Hematopoietic multipotent progenitor cell treated with erythropoietin and hydrocortisone succinate and interleukin-3 and kit ligand, for 17 days (in vitro differentiated cells): ENCODE measurements around the gene DMAC2L.
"Not testable (repeated sequence)": the region's sequence is repeated elsewhere in the genome, so short reads cannot be mapped to it uniquely, and the experiment has no call there.

Experiments
- DNase-seq: peaks from one replicate; pipeline ENCODE4 v3.0.0-alpha.2; 2015; ENCODE audit warnings: low spot score

Gene DMAC2L, protein sequence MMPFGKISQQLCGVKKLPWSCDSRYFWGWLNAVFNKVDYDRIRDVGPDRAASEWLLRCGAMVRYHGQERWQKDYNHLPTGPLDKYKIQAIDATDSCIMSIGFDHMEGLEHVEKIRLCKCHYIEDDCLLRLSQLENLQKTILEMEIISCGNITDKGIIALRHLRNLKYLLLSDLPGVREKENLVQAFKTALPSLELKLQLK

GRCh38 chr14:50311972-50312733 is at the start of gene DMAC2L, which contains the start of gene L2HGDH:
Gene DMAC2L (plus strand): TSS chr14:50312324. CDS start chr14:50321488, 9,164 bp downstream.
Gene L2HGDH (minus strand): TSS chr14:50312229. CDS start chr14:50312150, 79 bp downstream.
- DNase-seq, result peak; percentile 95

- DNase-seq, result no peak
Measured at GRCh38 chr14:50262865-50263264, 49.3 kb upstream of the DMAC2L start.

- no peak for DNase-seq
Measured at GRCh38 chr14:50263321-50263720, 48.8 kb upstream of the DMAC2L start.

DNA sequence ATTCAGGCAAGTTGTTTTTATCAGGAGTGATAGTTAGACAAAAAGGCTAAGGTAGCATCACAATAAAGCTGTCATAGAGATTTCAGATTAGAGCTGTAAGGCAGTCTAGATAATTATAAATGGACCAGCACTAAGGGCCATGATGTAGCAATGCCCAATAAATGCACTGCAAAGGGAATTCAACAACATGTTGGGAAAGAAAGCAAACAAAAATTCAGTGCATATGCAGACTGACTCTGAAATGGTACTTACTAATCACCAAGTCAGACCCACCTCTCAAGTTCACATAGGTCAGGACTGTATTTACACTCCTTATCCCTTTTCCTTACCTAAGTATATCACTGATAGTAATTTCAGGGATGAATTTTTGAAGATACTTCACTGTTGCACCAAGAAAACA is 47.1 kb upstream of the DMAC2L start:
- DNase-seq, result no peak

DNA sequence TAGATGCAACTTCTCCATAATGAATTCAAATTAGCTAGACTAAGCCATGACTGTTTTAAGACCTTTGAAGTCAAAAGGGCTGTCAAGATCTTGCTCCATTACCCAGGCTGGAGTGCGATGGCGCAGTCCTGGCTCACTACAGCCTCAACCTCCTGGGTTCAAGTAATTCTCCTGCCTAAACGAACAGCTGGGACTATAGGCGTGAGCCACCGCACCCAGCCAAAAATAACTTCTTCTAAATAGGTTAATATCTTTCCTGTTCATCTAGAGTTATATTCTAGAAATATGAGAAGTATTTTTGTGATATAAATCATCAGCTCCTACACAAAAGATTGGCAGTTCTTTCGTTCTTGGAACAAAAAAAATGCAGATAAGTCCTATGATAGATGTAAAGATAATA is 41.2 kb upstream of the DMAC2L start:
- DNase-seq, result no peak

DNA sequence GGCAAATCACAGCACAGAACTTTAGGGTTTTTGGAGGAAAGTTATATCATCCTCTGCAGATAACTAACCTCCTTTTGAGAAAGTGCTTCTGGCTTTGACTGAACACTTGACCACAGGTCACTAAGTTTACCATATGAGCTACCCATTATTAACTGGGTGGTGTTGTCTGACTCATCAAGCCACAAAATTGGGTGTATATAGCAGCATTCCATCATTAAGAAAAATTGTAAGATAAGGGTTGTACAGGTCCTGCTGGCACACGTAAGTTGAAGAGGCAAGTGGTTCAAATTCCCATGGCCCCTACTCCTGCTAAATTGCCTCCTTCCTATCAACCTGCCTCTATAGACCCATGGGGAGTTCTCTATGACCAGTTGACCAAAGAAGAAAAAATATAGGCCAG is 39.6 kb upstream of the DMAC2L start:
- DNase-seq, result no peak

GRCh38 chr14:50285861-50286260 is 26.3 kb upstream of the DMAC2L start:
- no peak for DNase-seq

- DNase-seq, result no peak
Measured at GRCh38 chr14:50288146-50288545, 24.0 kb upstream of the DMAC2L start.

- no peak for DNase-seq
Measured at GRCh38 chr14:50290306-50290705, 21.8 kb upstream of the DMAC2L start.

DNA sequence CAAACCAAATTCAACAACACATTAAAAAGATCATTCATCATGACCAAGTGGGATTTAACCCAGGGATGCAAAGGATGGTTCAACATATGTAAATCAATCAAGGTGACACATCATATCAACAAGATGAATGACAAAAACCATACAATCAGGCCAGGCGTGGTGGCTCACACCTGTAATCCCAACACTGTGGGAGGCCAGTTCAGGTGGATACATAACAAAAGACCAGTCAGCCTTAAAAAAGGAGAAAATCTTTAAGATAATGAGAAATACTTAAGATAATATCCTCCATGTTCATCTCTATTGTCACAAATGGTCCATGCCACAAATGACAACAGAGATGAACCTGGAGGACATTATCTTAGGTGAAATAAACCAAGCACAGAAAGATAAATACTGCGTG is 12.5 kb upstream of the DMAC2L start:
- no peak for DNase-seq

GRCh38 chr14:50301914-50302313 is 10.2 kb upstream of the DMAC2L start:
- no peak for DNase-seq

- peak; percentile 64 for DNase-seq
Measured at GRCh38 chr14:50303744-50304471, 8.2 kb upstream of the DMAC2L start.

DNA sequence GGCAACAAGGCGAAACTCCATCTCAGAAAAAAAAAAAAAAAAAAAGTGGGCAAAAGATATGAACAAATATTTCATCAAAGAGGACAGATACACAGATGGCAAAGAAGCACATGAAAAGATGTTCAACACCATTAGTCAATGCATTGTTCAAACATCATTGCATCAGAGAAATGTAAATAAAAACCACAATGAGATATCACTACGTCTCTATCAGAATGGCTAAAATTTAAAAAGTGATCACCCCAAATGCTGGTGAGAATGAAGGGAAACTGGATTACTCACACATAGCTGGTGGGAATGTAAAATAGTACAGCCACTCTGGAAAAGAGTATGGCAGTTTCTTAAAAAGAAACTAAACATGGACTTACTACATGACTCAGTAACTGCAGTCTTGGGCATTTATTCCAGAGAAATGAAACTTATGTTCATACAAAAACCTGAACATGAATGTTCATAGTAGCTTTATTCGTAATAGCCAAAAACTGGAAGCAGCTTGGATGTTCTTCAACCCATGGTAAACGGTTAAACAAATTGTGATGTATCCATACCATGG is 3.7 kb upstream of the DMAC2L start:
- DNase-seq, result no peak

- no peak for DNase-seq
Measured at GRCh38 chr14:50310445-50310844, 1.7 kb upstream of the DMAC2L start.

DNA sequence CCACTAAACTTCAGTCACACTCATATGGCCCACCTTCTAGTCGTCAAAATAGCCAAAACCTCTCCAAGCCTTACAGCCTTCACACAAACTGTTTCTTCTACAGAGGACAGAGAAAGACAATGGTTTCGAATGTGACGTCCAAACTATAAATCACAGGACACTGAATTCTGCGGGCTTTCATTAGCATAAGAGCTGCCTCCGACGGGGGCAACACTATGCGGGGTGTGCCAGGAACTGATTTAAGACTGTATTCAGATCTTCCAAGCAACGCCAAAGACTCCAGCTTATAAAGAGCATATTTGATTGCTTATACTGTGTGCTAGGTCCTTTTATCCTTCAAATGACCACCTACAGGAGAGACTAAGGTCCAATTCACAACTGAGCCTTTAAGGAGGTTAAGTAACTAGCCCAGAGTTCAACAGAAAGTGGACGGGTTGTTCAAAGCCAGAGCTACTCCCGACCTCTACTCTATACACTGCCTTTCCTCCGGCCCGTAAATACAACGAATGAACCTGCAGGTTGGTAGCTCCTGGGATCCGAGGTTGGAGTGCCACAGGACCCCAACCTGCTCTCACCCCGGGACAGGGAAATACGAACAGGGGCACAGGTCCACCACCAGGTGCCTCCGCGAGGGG is 670 bp upstream of the DMAC2L start:
- no peak for DNase-seq

DNA sequence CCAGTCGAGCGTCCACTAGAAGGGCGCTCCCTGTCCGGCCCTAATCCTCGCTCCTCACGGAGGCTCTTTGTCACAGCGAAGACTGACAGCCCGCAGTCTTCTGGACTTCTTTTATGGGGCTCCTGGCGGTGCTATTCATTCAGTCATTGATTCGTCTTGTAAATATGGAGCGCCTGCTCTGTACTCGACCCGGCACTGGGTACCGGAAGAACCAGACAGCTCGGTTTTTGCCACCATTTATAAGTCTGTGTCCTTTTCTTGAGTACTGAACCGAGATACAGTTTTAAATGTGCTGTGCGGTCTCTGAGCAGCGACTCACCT is 570 bp downstream of the DMAC2L start:
- DNase-seq, result no peak

GRCh38 chr14:50314098-50314497 is 2.0 kb downstream of the DMAC2L start:
- DNase-seq, result not testable (repeated sequence)

GRCh38 chr14:50318031-50318626 is 6.0 kb downstream of the DMAC2L start:
- DNase-seq, result peak; percentile 80

- peak; percentile 39 for DNase-seq
Measured at GRCh38 chr14:50319293-50319692, 7.2 kb downstream of the DMAC2L start.

GRCh38 chr14:50319721-50320120 is 7.6 kb downstream of the DMAC2L start:
- no peak for DNase-seq

- DNase-seq, result peak; percentile 72
Measured at GRCh38 chr14:50320283-50320682, 8.2 kb downstream of the DMAC2L start.
